PC-9 (cell line): ENCODE data around the gene MEGF8.

Experiments
- EZH2 ChIP-seq: fragments of 200-600 bp; sonication (generic); IDR thresholded peaks from 2 replicates; pipeline ENCODE4 v1.8.0; 2017; ENCODE audit warnings: antibody characterized with exemption, low read depth
- TF ChIP-seq, protein P1 (sequence below): fragments of 200-600 bp; sonication (generic); conservative IDR thresholded peaks from 2 replicates; pipeline ENCODE4 v1.6.1; 2017; ENCODE audit warnings: mixed run types, antibody characterized with exemption, mild to moderate bottlenecking, moderate library complexity

DNA sequence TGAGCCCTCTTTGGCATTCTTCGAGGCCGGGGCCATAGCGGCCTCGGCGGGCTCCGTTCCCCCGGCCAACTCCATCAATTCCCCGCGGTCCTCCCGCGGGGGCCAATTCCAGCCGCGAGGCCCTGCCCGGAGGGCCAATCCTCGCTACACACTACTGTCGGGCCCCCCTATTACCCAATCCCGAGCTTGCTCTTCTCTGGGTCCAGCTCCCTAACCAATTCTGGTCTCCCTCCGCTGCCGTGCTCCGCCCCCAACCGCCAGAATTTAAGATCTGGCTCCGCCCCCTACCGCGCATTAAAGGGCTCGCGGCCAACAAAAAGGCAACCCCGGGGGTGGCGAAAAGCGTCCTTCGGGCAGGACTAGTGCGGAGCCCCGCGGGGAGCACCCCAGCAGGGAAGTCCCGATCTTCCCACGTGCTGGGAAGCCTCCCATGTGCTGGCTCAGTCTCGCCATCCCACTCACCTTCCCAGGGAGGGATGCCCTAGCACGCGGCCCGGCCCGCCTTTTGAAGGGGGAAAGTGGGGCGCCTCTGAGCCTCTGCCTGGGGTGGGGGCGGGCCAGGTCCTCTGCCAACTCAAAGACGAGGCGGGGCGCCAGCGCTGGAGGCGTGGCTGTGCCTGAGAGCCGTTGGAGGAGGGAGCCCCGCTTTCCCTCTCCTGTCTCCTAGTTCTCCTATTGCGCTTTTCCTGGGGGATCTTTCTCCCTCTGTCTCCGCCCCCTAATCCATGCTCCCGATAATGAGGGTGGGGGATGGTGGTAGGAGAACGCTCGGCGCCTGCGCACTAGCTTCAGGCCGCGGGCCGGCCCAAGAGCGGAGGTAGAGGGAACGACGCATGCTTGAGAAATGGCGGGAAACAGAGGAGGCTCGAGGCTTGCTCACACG is 98.3 kb downstream of the MEGF8 start:
- TF ChIP-seq, protein P1, sequence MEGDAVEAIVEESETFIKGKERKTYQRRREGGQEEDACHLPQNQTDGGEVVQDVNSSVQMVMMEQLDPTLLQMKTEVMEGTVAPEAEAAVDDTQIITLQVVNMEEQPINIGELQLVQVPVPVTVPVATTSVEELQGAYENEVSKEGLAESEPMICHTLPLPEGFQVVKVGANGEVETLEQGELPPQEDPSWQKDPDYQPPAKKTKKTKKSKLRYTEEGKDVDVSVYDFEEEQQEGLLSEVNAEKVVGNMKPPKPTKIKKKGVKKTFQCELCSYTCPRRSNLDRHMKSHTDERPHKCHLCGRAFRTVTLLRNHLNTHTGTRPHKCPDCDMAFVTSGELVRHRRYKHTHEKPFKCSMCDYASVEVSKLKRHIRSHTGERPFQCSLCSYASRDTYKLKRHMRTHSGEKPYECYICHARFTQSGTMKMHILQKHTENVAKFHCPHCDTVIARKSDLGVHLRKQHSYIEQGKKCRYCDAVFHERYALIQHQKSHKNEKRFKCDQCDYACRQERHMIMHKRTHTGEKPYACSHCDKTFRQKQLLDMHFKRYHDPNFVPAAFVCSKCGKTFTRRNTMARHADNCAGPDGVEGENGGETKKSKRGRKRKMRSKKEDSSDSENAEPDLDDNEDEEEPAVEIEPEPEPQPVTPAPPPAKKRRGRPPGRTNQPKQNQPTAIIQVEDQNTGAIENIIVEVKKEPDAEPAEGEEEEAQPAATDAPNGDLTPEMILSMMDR, result no peak
- no peak for TF ChIP-seq EZH2
